ENCODE measurements around the gene TERB1.

The TERB1 gene

GRCh38 chr16:66790130-66790733 is 11.2 kb downstream of the TERB1 start:
- H3K4me3 ChIP-seq (ENCODE audit: low read depth in 1 of 2, low read length in 2 of 2), result no peak overlapping the region
- H3K36me3 ChIP-seq (ENCODE audit: control insufficient read depth in 1 of 2, insufficient read depth in 2 of 2, low read length in 2 of 2), result no peaks in the 10 kb centered on the region
- no peak overlapping the region for H3K27ac ChIP-seq (ENCODE audit: low read depth, low read length)
- H3K27me3 ChIP-seq (ENCODE audit: control insufficient read depth in 1 of 2, insufficient read depth in 2 of 2, low read length in 2 of 2), result no peaks in the 10 kb centered on the region
- H3K4me1 ChIP-seq (ENCODE audit: control insufficient read depth in 1 of 2, insufficient read depth in 2 of 2, low read length in 2 of 2), result no peaks in the 10 kb centered on the region
- no peak overlapping the region for H3K9ac ChIP-seq (ENCODE audit: low read depth in 1 of 2, low read length in 2 of 2)
- no peaks in the 10 kb centered on the region for H3K9me3 ChIP-seq (ENCODE audit: control insufficient read depth in 1 of 2, low read length in 2 of 2)

- no peak overlapping the region for H3K9ac ChIP-seq (ENCODE audit: low read depth in 1 of 2, low read length in 2 of 2)
- no peaks in the 10 kb centered on the region for H3K9me3 ChIP-seq (ENCODE audit: control insufficient read depth in 1 of 2, low read length in 2 of 2)
- no peaks in the 10 kb centered on the region for H3K27me3 ChIP-seq (ENCODE audit: control insufficient read depth in 1 of 2, insufficient read depth in 2 of 2, low read length in 2 of 2)
- H3K27ac ChIP-seq (ENCODE audit: low read depth, low read length), result no peak overlapping the region
- no peaks in the 10 kb centered on the region for H3K4me1 ChIP-seq (ENCODE audit: control insufficient read depth in 1 of 2, insufficient read depth in 2 of 2, low read length in 2 of 2)
- H3K4me3 ChIP-seq (ENCODE audit: low read depth in 1 of 2, low read length in 2 of 2), result no peak overlapping the region
- no peaks in the 10 kb centered on the region for H3K36me3 ChIP-seq (ENCODE audit: control insufficient read depth in 1 of 2, insufficient read depth in 2 of 2, low read length in 2 of 2)
Measured at GRCh38 chr16:66787427-66787826, 14.0 kb downstream of the TERB1 start.

- Histone ChIP-seq H3K27ac (ENCODE audit: low read depth, low read length) (no peak overlapping the region), H3K4me1 (ENCODE audit: control insufficient read depth in 1 of 2, insufficient read depth in 2 of 2, low read length in 2 of 2) (no peaks in the 10 kb centered on the region), H3K9me3 (ENCODE audit: control insufficient read depth in 1 of 2, low read length in 2 of 2) (no peaks in the 10 kb centered on the region)
Measured at GRCh38 chr16:66786551-66786950, 14.8 kb downstream of the TERB1 start.

GRCh38 chr16:66776457-66776856 is 24.9 kb downstream of the TERB1 start:
- Histone ChIP-seq H3K4me1 (ENCODE audit: control insufficient read depth in 1 of 2, insufficient read depth in 2 of 2, low read length in 2 of 2) (no peaks in the 10 kb centered on the region), H3K27me3 (ENCODE audit: control insufficient read depth in 1 of 2, insufficient read depth in 2 of 2, low read length in 2 of 2) (no peaks in the 10 kb centered on the region), H3K27ac (ENCODE audit: low read depth, low read length) (no peak overlapping the region), H3K9me3 (ENCODE audit: control insufficient read depth in 1 of 2, low read length in 2 of 2) (no peaks in the 10 kb centered on the region), H3K4me3 (ENCODE audit: low read depth in 1 of 2, low read length in 2 of 2) (no peak overlapping the region), H3K36me3 (ENCODE audit: control insufficient read depth in 1 of 2, insufficient read depth in 2 of 2, low read length in 2 of 2) (no peaks in the 10 kb centered on the region), H3K9ac (ENCODE audit: low read depth in 1 of 2, low read length in 2 of 2) (no peak overlapping the region)

More at GRCh38 chr16:66786551-66786950, 14.8 kb downstream of the TERB1 start:
- Histone ChIP-seq H3K4me3 (ENCODE audit: low read depth in 1 of 2, low read length in 2 of 2) (no peak overlapping the region), H3K36me3 (ENCODE audit: control insufficient read depth in 1 of 2, insufficient read depth in 2 of 2, low read length in 2 of 2) (no peaks in the 10 kb centered on the region), H3K27me3 (ENCODE audit: control insufficient read depth in 1 of 2, insufficient read depth in 2 of 2, low read length in 2 of 2) (no peaks in the 10 kb centered on the region), H3K9ac (ENCODE audit: low read depth in 1 of 2, low read length in 2 of 2) (no peak overlapping the region)

- Histone ChIP-seq H3K4me3 (ENCODE audit: low read depth in 1 of 2, low read length in 2 of 2) (no peak overlapping the region), H3K9me3 (ENCODE audit: control insufficient read depth in 1 of 2, low read length in 2 of 2) (no peaks in the 10 kb centered on the region), H3K36me3 (ENCODE audit: control insufficient read depth in 1 of 2, insufficient read depth in 2 of 2, low read length in 2 of 2) (no peaks in the 10 kb centered on the region), H3K9ac (ENCODE audit: low read depth in 1 of 2, low read length in 2 of 2) (no peak overlapping the region), H3K27me3 (ENCODE audit: control insufficient read depth in 1 of 2, insufficient read depth in 2 of 2, low read length in 2 of 2) (no peaks in the 10 kb centered on the region), H3K27ac (ENCODE audit: low read depth, low read length) (no peak overlapping the region), H3K4me1 (ENCODE audit: control insufficient read depth in 1 of 2, insufficient read depth in 2 of 2, low read length in 2 of 2) (no peaks in the 10 kb centered on the region)
Measured at GRCh38 chr16:66774981-66775380, 26.4 kb downstream of the TERB1 start.

GRCh38 chr16:66758086-66758485 is 43.3 kb downstream of the TERB1 start:
- no peak overlapping the region for H3K27ac ChIP-seq (ENCODE audit: low read depth, low read length)

GRCh38 chr16:66754819-66755218 is 46.6 kb downstream of the TERB1 start:
- Histone ChIP-seq H3K27ac (ENCODE audit: low read depth, low read length) (no peak overlapping the region), H3K4me3 (ENCODE audit: low read depth in 1 of 2, low read length in 2 of 2) (no peak overlapping the region), H3K36me3 (ENCODE audit: control insufficient read depth in 1 of 2, insufficient read depth in 2 of 2, low read length in 2 of 2) (no peaks in the 10 kb centered on the region), H3K27me3 (ENCODE audit: control insufficient read depth in 1 of 2, insufficient read depth in 2 of 2, low read length in 2 of 2) (no peaks in the 10 kb centered on the region), H3K9me3 (ENCODE audit: control insufficient read depth in 1 of 2, low read length in 2 of 2) (no peaks in the 10 kb centered on the region), H3K9ac (ENCODE audit: low read depth in 1 of 2, low read length in 2 of 2) (no peak overlapping the region), H3K4me1 (ENCODE audit: control insufficient read depth in 1 of 2, insufficient read depth in 2 of 2, low read length in 2 of 2) (peaks cover 14 to 17% of the 10 kb centered on the region in 2 donors)

More at GRCh38 chr16:66758086-66758485, 43.3 kb downstream of the TERB1 start:
- H3K36me3 ChIP-seq (ENCODE audit: control insufficient read depth in 1 of 2, insufficient read depth in 2 of 2, low read length in 2 of 2), result no peaks in the 10 kb centered on the region
- no peaks in the 10 kb centered on the region for H3K4me1 ChIP-seq (ENCODE audit: control insufficient read depth in 1 of 2, insufficient read depth in 2 of 2, low read length in 2 of 2)
- no peaks in the 10 kb centered on the region for H3K9me3 ChIP-seq (ENCODE audit: control insufficient read depth in 1 of 2, low read length in 2 of 2)
- H3K27me3 ChIP-seq (ENCODE audit: control insufficient read depth in 1 of 2, insufficient read depth in 2 of 2, low read length in 2 of 2), result no peaks in the 10 kb centered on the region
- H3K9ac ChIP-seq (ENCODE audit: low read depth in 1 of 2, low read length in 2 of 2), result no peak overlapping the region
- no peak overlapping the region for H3K4me3 ChIP-seq (ENCODE audit: low read depth in 1 of 2, low read length in 2 of 2)

GRCh38 chr16:66754211-66754610 is 47.2 kb downstream of the TERB1 start:
- peaks cover 20 to 23% of the 10 kb centered on the region in 2 donors for H3K4me1 ChIP-seq (ENCODE audit: control insufficient read depth in 1 of 2, insufficient read depth in 2 of 2, low read length in 2 of 2)
- no peak overlapping the region for H3K27ac ChIP-seq (ENCODE audit: low read depth, low read length)
- H3K36me3 ChIP-seq (ENCODE audit: control insufficient read depth in 1 of 2, insufficient read depth in 2 of 2, low read length in 2 of 2), result no peaks in the 10 kb centered on the region
- no peak overlapping the region for H3K9ac ChIP-seq (ENCODE audit: low read depth in 1 of 2, low read length in 2 of 2)
- no peak overlapping the region for H3K4me3 ChIP-seq (ENCODE audit: low read depth in 1 of 2, low read length in 2 of 2)
- no peaks in the 10 kb centered on the region for H3K9me3 ChIP-seq (ENCODE audit: control insufficient read depth in 1 of 2, low read length in 2 of 2)
- no peaks in the 10 kb centered on the region for H3K27me3 ChIP-seq (ENCODE audit: control insufficient read depth in 1 of 2, insufficient read depth in 2 of 2, low read length in 2 of 2)

- Histone ChIP-seq H3K36me3 (ENCODE audit: control insufficient read depth in 1 of 2, insufficient read depth in 2 of 2, low read length in 2 of 2) (peaks cover 9% of the 10 kb centered on the region in 2 donors), H3K9ac (ENCODE audit: low read depth in 1 of 2, low read length in 2 of 2) (no peak overlapping the region), H3K4me1 (ENCODE audit: control insufficient read depth in 1 of 2, insufficient read depth in 2 of 2, low read length in 2 of 2) (peaks cover 24 to 26% of the 10 kb centered on the region in 2 donors), H3K4me3 (ENCODE audit: low read depth in 1 of 2, low read length in 2 of 2) (no peak overlapping the region), H3K27ac (ENCODE audit: low read depth, low read length) (no peak overlapping the region), H3K9me3 (ENCODE audit: control insufficient read depth in 1 of 2, low read length in 2 of 2) (no peaks in the 10 kb centered on the region), H3K27me3 (ENCODE audit: control insufficient read depth in 1 of 2, insufficient read depth in 2 of 2, low read length in 2 of 2) (no peaks in the 10 kb centered on the region)
Measured at GRCh38 chr16:66752958-66753357, 48.4 kb downstream of the TERB1 start.

- Histone ChIP-seq H3K4me1 (ENCODE audit: control insufficient read depth in 1 of 2, insufficient read depth in 2 of 2, low read length in 2 of 2) (peaks cover 24 to 26% of the 10 kb centered on the region in 2 donors), H3K27ac (ENCODE audit: low read depth, low read length) (no peak overlapping the region), H3K4me3 (ENCODE audit: low read depth in 1 of 2, low read length in 2 of 2) (no peak overlapping the region), H3K27me3 (ENCODE audit: control insufficient read depth in 1 of 2, insufficient read depth in 2 of 2, low read length in 2 of 2) (no peaks in the 10 kb centered on the region), H3K9me3 (ENCODE audit: control insufficient read depth in 1 of 2, low read length in 2 of 2) (no peaks in the 10 kb centered on the region), H3K36me3 (ENCODE audit: control insufficient read depth in 1 of 2, insufficient read depth in 2 of 2, low read length in 2 of 2) (peaks cover 9 to 12% of the 10 kb centered on the region in 2 donors), H3K9ac (ENCODE audit: low read depth in 1 of 2, low read length in 2 of 2) (no peak overlapping the region)
Measured at GRCh38 chr16:66752379-66752778, 49.0 kb downstream of the TERB1 start.

- peak overlapping the region; percentile 90 for H3K27ac ChIP-seq (ENCODE audit: low read depth, low read length)
- peaks cover 9 to 14% of the 10 kb centered on the region in 2 donors for H3K36me3 ChIP-seq (ENCODE audit: control insufficient read depth in 1 of 2, insufficient read depth in 2 of 2, low read length in 2 of 2)
- peak overlapping the region; percentile 90 to 93 for H3K4me3 ChIP-seq (ENCODE audit: low read depth in 1 of 2, low read length in 2 of 2)
- H3K9me3 ChIP-seq (ENCODE audit: control insufficient read depth in 1 of 2, low read length in 2 of 2), result no peaks in the 10 kb centered on the region
- peak overlapping the region; percentile 53 to 66 for H3K9ac ChIP-seq (ENCODE audit: low read depth in 1 of 2, low read length in 2 of 2)
- peaks cover 26 to 28% of the 10 kb centered on the region in 2 donors for H3K4me1 ChIP-seq (ENCODE audit: control insufficient read depth in 1 of 2, insufficient read depth in 2 of 2, low read length in 2 of 2)
- no peaks in the 10 kb centered on the region for H3K27me3 ChIP-seq (ENCODE audit: control insufficient read depth in 1 of 2, insufficient read depth in 2 of 2, low read length in 2 of 2)
Measured at GRCh38 chr16:66751992-66752322, 49.4 kb downstream of the TERB1 start.
